PFSK-1 (cell line): Measurements from ENCODE around the gene NSUN2.

ENCODE experiments used
- FOXP2 ChIP-seq: optimal IDR thresholded peaks from 2 replicates; pipeline ENCODE3; 2011; ENCODE audit warnings: borderline replicate concordance, control low read depth, inconsistent platforms; ENCODE audit not compliant: insufficient read depth; ENCODE audit errors: extremely low read length, extremely low read depth
- POLR2AphosphoS5 ChIP-seq: IDR thresholded peaks from 2 replicates; pipeline ENCODE4 v1.6.1; 2012; ENCODE audit warnings: low read depth, mild to moderate bottlenecking, control low read depth, low read length, moderate library complexity
- REST ChIP-seq, 2 experiments: IDR thresholded peaks; 2 replicates each; pipeline versions ENCODE4 v1.6.1 to v1.8.0; 2011 to 2012; ENCODE audit warnings: low read depth in 2 of 2, low read length in 2 of 2, control low read depth in 1 of 2, inconsistent platforms in 1 of 2, mild to moderate bottlenecking in 1 of 2, moderate library complexity in 1 of 2; ENCODE audit not compliant: insufficient read depth in 1 of 2
- SIN3A ChIP-seq: IDR thresholded peaks from 2 replicates; pipeline ENCODE4 v1.6.1; 2012; ENCODE audit warnings: mild to moderate bottlenecking, low read length, moderate library complexity, borderline replicate concordance; ENCODE audit not compliant: insufficient read depth
- TAF1 ChIP-seq: IDR thresholded peaks from 2 replicates; pipeline ENCODE4 v1.6.1; 2012; ENCODE audit warnings: low read length, control low read depth, borderline replicate concordance; ENCODE audit not compliant: insufficient read depth

Gene NSUN2

GRCh38 chr5:6597557-6597956 is 35.3 kb downstream of the NSUN2 start:
- TF ChIP-seq SIN3A (no peak), FOXP2 (no peak), TAF1 (no peak), POLR2AphosphoS5 (no peak), REST (IDR thresholded peaks at IDR 0.05; ENCODE audit: insufficient read depth in 1 of 2, low read depth in 2 of 2, low read length in 2 of 2) (no peak)

GRCh38 chr5:6596388-6596787 is 36.5 kb downstream of the NSUN2 start:
- TF ChIP-seq POLR2AphosphoS5: no peak
- no peak for TF ChIP-seq SIN3A
- no peak for TF ChIP-seq REST (IDR thresholded peaks at IDR 0.05; ENCODE audit: insufficient read depth in 1 of 2, low read depth in 2 of 2, low read length in 2 of 2)
- no peak for TF ChIP-seq FOXP2
- TF ChIP-seq TAF1: no peak

- TF ChIP-seq POLR2AphosphoS5: no peak
- no peak for TF ChIP-seq FOXP2
- no peak for TF ChIP-seq TAF1
- TF ChIP-seq REST (IDR thresholded peaks at IDR 0.05; ENCODE audit: insufficient read depth in 1 of 2, low read depth in 2 of 2, low read length in 2 of 2): no peak
- TF ChIP-seq SIN3A: no peak
Observed at GRCh38 chr5:6595405-6595804, 37.4 kb downstream of the NSUN2 start.

GRCh38 chr5:6594066-6594465 is 38.8 kb downstream of the NSUN2 start:
- TF ChIP-seq FOXP2 (no peak), POLR2AphosphoS5 (no peak), TAF1 (no peak), REST (IDR thresholded peaks at IDR 0.05; ENCODE audit: insufficient read depth in 1 of 2, low read depth in 2 of 2, low read length in 2 of 2) (no peak), SIN3A (no peak)
